GM19397 (cell line): ENCODE data around the gene OR5F1.

Experiments
- ATAC-seq: cut with Tn5 transposase; IDR thresholded peaks from one replicate; pipeline ENCODE4 v1.9.1; 2021; ENCODE audit warnings: mild to moderate bottlenecking, moderate library complexity; ENCODE audit not compliant: unreplicated experiment

The OR5F1 gene

GRCh38 chr11:55994525-55994924, at the start of gene OR5F1:
TSS of gene OR5F1 (minus strand) at chr11:55994625. CDS start at chr11:55994625, 0 bp downstream.
- no peak for ATAC-seq

DNA sequence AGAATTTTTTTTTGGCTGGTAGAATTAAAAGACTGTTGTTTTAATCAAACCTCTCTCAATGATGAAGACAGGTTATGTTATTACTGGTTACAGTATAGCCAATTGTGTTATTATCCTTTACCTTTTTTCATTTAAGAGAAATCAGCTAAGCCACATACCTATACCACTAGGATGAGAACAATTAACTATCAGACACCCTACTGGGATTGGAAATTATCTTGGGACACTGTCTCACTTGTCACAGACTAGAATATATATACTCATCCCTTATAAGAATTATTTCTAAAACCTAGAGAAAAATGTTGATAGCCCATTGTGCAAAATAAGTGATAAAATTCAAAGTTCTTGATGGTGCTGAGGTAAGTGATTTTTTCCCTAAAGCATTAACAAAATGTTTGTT, 32.9 kb upstream of the OR5F1 start, which contains the start of gene OR5AS1:
TSS of gene OR5AS1 (plus strand) at position 301 of the 400 bp plus-strand sequence. CDS start 2,765 bp downstream, outside the sequence.
- no peak for ATAC-seq

GRCh38 chr11:56013805-56014204, 19.4 kb upstream of the OR5F1 start:
- no peak for ATAC-seq

GRCh38 chr11:56010716-56011115, 16.3 kb upstream of the OR5F1 start:
- ATAC-seq = no peak

GRCh38 chr11:55970935-55971334, 23.5 kb downstream of the OR5F1 start:
- ATAC-seq = no peak

- ATAC-seq = no peak
Measured at GRCh38 chr11:55969845-55970244, 24.6 kb downstream of the OR5F1 start, which contains the start of gene OR10AG1. TSS of gene OR10AG1 (minus strand) at chr11:55969945. CDS start at chr11:55969907, 38 bp downstream.

- no peak for ATAC-seq
Measured at GRCh38 chr11:55967914-55968313, 26.5 kb downstream of the OR5F1 start.

DNA sequence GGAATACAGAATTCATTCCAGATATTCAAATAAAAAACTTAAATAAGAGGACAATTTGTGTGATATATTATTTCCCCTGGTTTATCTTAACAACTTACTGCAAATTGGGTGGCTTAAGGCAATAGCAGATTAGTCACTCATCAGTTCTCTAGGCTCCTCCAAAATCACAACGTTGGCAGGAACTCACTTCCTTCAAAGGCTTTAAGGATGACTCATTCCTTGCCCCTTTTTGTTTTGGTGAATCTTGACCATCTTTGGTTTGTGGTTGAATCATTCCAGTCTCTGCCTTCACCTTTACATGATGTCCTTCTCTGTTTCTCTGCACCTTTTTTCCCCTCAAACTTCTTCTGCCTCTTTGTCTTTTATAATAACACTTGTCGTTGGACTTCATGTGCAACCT, 28.0 kb downstream of the OR5F1 start:
- no peak for ATAC-seq

DNA sequence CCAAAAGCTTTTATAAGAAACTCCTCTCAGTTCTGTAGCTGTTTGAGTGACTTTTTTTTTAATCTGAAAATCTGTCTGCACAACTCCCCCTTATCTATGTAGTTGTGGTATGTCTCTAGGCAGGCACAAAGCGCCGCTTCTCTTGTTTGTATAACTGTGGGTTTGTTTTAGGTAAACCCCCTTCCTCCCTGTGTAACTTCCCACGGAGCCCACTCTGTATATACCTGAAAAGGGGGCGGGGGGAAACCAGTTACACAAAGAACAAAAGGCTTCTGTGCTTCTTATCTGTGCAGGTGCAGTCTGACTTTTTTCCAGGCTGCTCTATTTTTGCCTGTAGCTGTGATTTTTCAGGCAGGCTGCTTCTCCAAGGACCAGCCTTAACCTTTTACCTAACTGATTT, 37.9 kb downstream of the OR5F1 start:
- ATAC-seq = no peak

GRCh38 chr11:55949330-55949729, 45.1 kb downstream of the OR5F1 start:
- no peak for ATAC-seq
